ENCODE measurements around the gene NUDT22. TPM values are rescaled to one million over a fixed set of nuclear protein-coding genes. Genes with fewer than 3 reads are reported as not detected.

The NUDT22 gene
- total RNA-seq, 1 donor, result 56.5 TPM

GRCh38 chr11:64243236-64243854, 17.3 kb downstream of the NUDT22 start:
- Histone ChIP-seq H3K4me3 (ENCODE audit: insufficient read depth, low read length) (no peak overlapping the region), H2AFZ (ENCODE audit: low read length) (no peak overlapping the region), H3K36me3 (ENCODE audit: insufficient read depth, low read length) (peaks cover 15% of the 10 kb centered on the region), H3K27ac (ENCODE audit: low read depth, low read length) (no peak overlapping the region), H3K4me2 (ENCODE audit: insufficient read depth, low read length) (no peak overlapping the region), H4K20me1 (ENCODE audit: insufficient read depth, low read length) (peaks cover 8% of the 10 kb centered on the region), H3K9me3 (ENCODE audit: low read depth, low read length) (no peaks in the 10 kb centered on the region), H3K4me1 (ENCODE audit: insufficient read depth, low read length) (peaks cover 33% of the 10 kb centered on the region), H3K79me2 (ENCODE audit: insufficient read depth, low read length) (peaks cover 42% of the 10 kb centered on the region), H3K27me3 (ENCODE audit: insufficient read depth, low read length) (no peaks in the 10 kb centered on the region)
- TF ChIP-seq, protein P1, sequence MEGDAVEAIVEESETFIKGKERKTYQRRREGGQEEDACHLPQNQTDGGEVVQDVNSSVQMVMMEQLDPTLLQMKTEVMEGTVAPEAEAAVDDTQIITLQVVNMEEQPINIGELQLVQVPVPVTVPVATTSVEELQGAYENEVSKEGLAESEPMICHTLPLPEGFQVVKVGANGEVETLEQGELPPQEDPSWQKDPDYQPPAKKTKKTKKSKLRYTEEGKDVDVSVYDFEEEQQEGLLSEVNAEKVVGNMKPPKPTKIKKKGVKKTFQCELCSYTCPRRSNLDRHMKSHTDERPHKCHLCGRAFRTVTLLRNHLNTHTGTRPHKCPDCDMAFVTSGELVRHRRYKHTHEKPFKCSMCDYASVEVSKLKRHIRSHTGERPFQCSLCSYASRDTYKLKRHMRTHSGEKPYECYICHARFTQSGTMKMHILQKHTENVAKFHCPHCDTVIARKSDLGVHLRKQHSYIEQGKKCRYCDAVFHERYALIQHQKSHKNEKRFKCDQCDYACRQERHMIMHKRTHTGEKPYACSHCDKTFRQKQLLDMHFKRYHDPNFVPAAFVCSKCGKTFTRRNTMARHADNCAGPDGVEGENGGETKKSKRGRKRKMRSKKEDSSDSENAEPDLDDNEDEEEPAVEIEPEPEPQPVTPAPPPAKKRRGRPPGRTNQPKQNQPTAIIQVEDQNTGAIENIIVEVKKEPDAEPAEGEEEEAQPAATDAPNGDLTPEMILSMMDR (IDR thresholded peaks at IDR 0.05; ENCODE audit: extremely low read depth, low read depth, low read length), result no peak
- peak; percentile 81 for DNase-seq (ENCODE audit: insufficient read length, low spot score, missing footprints)

DNA sequence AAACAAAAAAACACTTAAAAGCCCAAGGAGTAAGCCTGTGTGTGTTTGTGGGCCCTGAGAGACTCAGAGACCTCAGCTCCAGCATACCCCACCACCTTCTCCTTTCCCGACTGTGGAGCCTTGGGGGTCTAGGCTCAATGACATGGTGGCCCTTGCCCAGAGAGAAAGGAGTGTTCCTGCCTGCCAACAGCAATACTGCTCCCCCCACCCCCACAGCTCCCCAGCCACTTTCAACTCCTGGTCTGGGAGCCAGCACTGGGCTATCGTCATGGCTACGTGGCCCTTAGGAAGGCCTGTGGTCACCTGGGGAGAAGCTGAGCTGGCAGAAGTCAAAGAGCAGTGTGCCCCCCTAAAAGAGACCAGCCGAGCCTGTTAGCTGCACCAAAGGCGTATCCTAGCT, 18.0 kb downstream of the NUDT22 start:
- Histone ChIP-seq H3K4me3 (ENCODE audit: insufficient read depth, low read length) (no peak overlapping the region), H3K9me3 (ENCODE audit: low read depth, low read length) (no peaks in the 10 kb centered on the region), H3K36me3 (ENCODE audit: insufficient read depth, low read length) (peaks cover 15% of the 10 kb centered on the region), H3K4me2 (ENCODE audit: insufficient read depth, low read length) (no peak overlapping the region), H2AFZ (ENCODE audit: low read length) (no peak overlapping the region), H3K79me2 (ENCODE audit: insufficient read depth, low read length) (peaks cover 42% of the 10 kb centered on the region), H3K27ac (ENCODE audit: low read depth, low read length) (no peak overlapping the region), H4K20me1 (ENCODE audit: insufficient read depth, low read length) (peaks cover 8% of the 10 kb centered on the region), H3K4me1 (ENCODE audit: insufficient read depth, low read length) (peaks cover 33% of the 10 kb centered on the region), H3K27me3 (ENCODE audit: insufficient read depth, low read length) (no peaks in the 10 kb centered on the region)
- DNase-seq (ENCODE audit: insufficient read length, low spot score, missing footprints), result peak; percentile 85
- TF ChIP-seq, protein P1 (IDR thresholded peaks at IDR 0.05; ENCODE audit: extremely low read depth, low read depth, low read length), result no peak

- no peaks in the 10 kb centered on the region for H3K27me3 ChIP-seq (ENCODE audit: insufficient read depth, low read length)
- peaks cover 33% of the 10 kb centered on the region for H3K4me1 ChIP-seq (ENCODE audit: insufficient read depth, low read length)
- no peak overlapping the region for H3K27ac ChIP-seq (ENCODE audit: low read depth, low read length)
- TF ChIP-seq, protein P1 (IDR thresholded peaks at IDR 0.05; ENCODE audit: extremely low read depth, low read depth, low read length), result no peak
- H4K20me1 ChIP-seq (ENCODE audit: insufficient read depth, low read length), result peaks cover 8% of the 10 kb centered on the region
- peak overlapping the region; percentile 97 for H3K4me3 ChIP-seq (ENCODE audit: insufficient read depth, low read length)
- H2AFZ ChIP-seq (ENCODE audit: low read length), result no peak overlapping the region
- peaks cover 15% of the 10 kb centered on the region for H3K36me3 ChIP-seq (ENCODE audit: insufficient read depth, low read length)
- H3K79me2 ChIP-seq (ENCODE audit: insufficient read depth, low read length), result peaks cover 42% of the 10 kb centered on the region
- no peak for DNase-seq (ENCODE audit: insufficient read length, low spot score, missing footprints)
- H3K4me2 ChIP-seq (ENCODE audit: insufficient read depth, low read length), result peak overlapping the region; percentile 91
- no peaks in the 10 kb centered on the region for H3K9me3 ChIP-seq (ENCODE audit: low read depth, low read length)
Measured at GRCh38 chr11:64244966-64245365, 18.9 kb downstream of the NUDT22 start.

- Histone ChIP-seq H3K4me3 (ENCODE audit: insufficient read depth, low read length) (peak overlapping the region; percentile 97), H2AFZ (ENCODE audit: low read length) (no peak overlapping the region), H3K36me3 (ENCODE audit: insufficient read depth, low read length) (peaks cover 15% of the 10 kb centered on the region), H3K4me2 (ENCODE audit: insufficient read depth, low read length) (peak overlapping the region; percentile 91), H3K27me3 (ENCODE audit: insufficient read depth, low read length) (no peaks in the 10 kb centered on the region), H3K79me2 (ENCODE audit: insufficient read depth, low read length) (peaks cover 42% of the 10 kb centered on the region), H3K27ac (ENCODE audit: low read depth, low read length) (peak overlapping the region; percentile 85), H3K4me1 (ENCODE audit: insufficient read depth, low read length) (peaks cover 29% of the 10 kb centered on the region), H4K20me1 (ENCODE audit: insufficient read depth, low read length) (peaks cover 8% of the 10 kb centered on the region), H3K9me3 (ENCODE audit: low read depth, low read length) (no peaks in the 10 kb centered on the region)
- peak; percentile 94 for DNase-seq (ENCODE audit: insufficient read length, low spot score, missing footprints)
- TF ChIP-seq, protein P1 (IDR thresholded peaks at IDR 0.05; ENCODE audit: extremely low read depth, low read depth, low read length), result no peak
Measured at GRCh38 chr11:64245401-64245796, 19.3 kb downstream of the NUDT22 start.
